IMR-90 (cell line): ENCODE measurements around the gene RAET1E. TPM values are rescaled to one million over a fixed set of nuclear protein-coding genes. Genes with fewer than 3 reads are reported as not detected.

Experiments used
- ATAC-seq: fragments of 200-7000 bp; cut with Tn5 transposase; 2 replicates; pipeline ENCODE4 v1.9.1; 2020; ENCODE audit warnings: low read depth, mild to moderate bottlenecking, moderate library complexity
- BruUV-seq: library from RNA; stranded (reverse); fragments of 400-500 nt; replicated peaks from 2 replicates; lab custom pipeline; 2021; lab: Mats Ljungman, UMichigan
- CTCF ChIA-PET: fragments of 300-600 bp; formaldehyde crosslinking; extraction: SDS; loops from one replicate; lab custom pipeline; 2021; ENCODE audit warnings: antibody characterized with exemption; lab: Yijun Ruan, JAX
- POLR2A ChIA-PET: fragments of 300-600 bp; sonication (Branson Sonifier 250); formaldehyde crosslinking; loops from one replicate; lab custom pipeline; 2022; ENCODE audit warnings: antibody characterized with exemption; ENCODE audit not compliant: unreplicated experiment; lab: Charles Lee
- DNase-seq: peaks from one replicate; pipeline ENCODE4 v3.0.0; 2013
- H2AFZ ChIP-seq: replicated peaks from 2 replicates; pipeline ENCODE3; 2013; ENCODE audit warnings: low read length, mild to moderate bottlenecking; ENCODE audit not compliant: poor library complexity
- H2AK5ac ChIP-seq: 2 replicates; pipeline ENCODE4 v1.6.1; 2013; ENCODE audit warnings: low read depth, low read length, inconsistent platforms
- H2AK9ac ChIP-seq: replicated peaks from 2 replicates; pipeline ENCODE3; 2013; ENCODE audit warnings: mild to moderate bottlenecking, low read depth, low read length, moderate library complexity; ENCODE audit not compliant: poor library complexity
- H2BK120ac ChIP-seq: 2 replicates; pipeline ENCODE4 v1.6.1; 2013; ENCODE audit warnings: low read depth, low read length, inconsistent platforms
- H2BK15ac ChIP-seq: 3 replicates; pipeline ENCODE4 v1.6.1; 2013; ENCODE audit warnings: low read depth, low read length, inconsistent platforms
- H2BK20ac ChIP-seq: 2 replicates; pipeline ENCODE4 v1.6.1; 2013; ENCODE audit warnings: low read depth, mild to moderate bottlenecking, inconsistent platforms, low read length, moderate library complexity
- H2BK5ac ChIP-seq: 2 replicates; pipeline ENCODE4 v1.6.1; 2013; ENCODE audit warnings: mild to moderate bottlenecking, low read depth, low read length, inconsistent platforms; ENCODE audit not compliant: poor library complexity, severe bottlenecking
- H3K14ac ChIP-seq: replicated peaks from 2 replicates; pipeline ENCODE4 v1.6.1; 2013; ENCODE audit warnings: low read depth, low read length, inconsistent platforms
- H3K18ac ChIP-seq: 2 replicates; pipeline ENCODE4 v1.6.1; 2013; ENCODE audit warnings: low read depth, low read length, control low read depth
- H3K23ac ChIP-seq: 2 replicates; pipeline ENCODE4 v1.6.1; 2013; ENCODE audit warnings: low read depth, low read length, inconsistent platforms
- H3K27ac ChIP-seq: 2 replicates; pipeline ENCODE4 v1.5.1; 2013; ENCODE audit warnings: mild to moderate bottlenecking, control low read depth, low read length; ENCODE audit not compliant: insufficient read depth
- H3K27me3 ChIP-seq: 2 replicates; pipeline ENCODE4 v1.6.1; 2013; ENCODE audit warnings: low read length; ENCODE audit not compliant: control insufficient read depth, insufficient read depth
- H3K36me3 ChIP-seq: 2 replicates; pipeline ENCODE4 v1.6.1; 2013; ENCODE audit warnings: low read length, mixed read lengths; ENCODE audit not compliant: control insufficient read depth, insufficient read depth
- H3K4ac ChIP-seq: 2 replicates; pipeline ENCODE4 v1.6.1; 2013; ENCODE audit warnings: low read depth, low read length, inconsistent platforms
- H3K4me1 ChIP-seq: 2 replicates; pipeline ENCODE4 v1.6.1; 2013; ENCODE audit warnings: low read length, mixed read lengths; ENCODE audit not compliant: control insufficient read depth, insufficient read depth
- H3K4me2 ChIP-seq: 2 replicates; pipeline ENCODE4 v1.6.1; 2013; ENCODE audit warnings: low read depth, mild to moderate bottlenecking, control low read depth, low read length, moderate library complexity
- H3K4me3 ChIP-seq: 2 replicates; pipeline ENCODE4 v1.5.1; 2013; ENCODE audit warnings: low read depth, mild to moderate bottlenecking, control low read depth, low read length, moderate library complexity; ENCODE audit not compliant: insufficient read depth
- H3K56ac ChIP-seq: 2 replicates; pipeline ENCODE4 v1.6.1; 2013; ENCODE audit warnings: low read length, inconsistent platforms; ENCODE audit not compliant: insufficient read depth; ENCODE audit errors: extremely low read depth
- H3K79me1 ChIP-seq, 2 experiments: 2 replicates each; pipeline ENCODE4 v1.6.1; 2013; ENCODE audit warnings: low read length in 2 of 2, inconsistent platforms in 1 of 2, low read depth in 1 of 2
- H3K9ac ChIP-seq: 2 replicates; pipeline ENCODE4 v1.6.1; 2013; ENCODE audit warnings: low read depth, low read length, control low read depth
- H3K9me1 ChIP-seq: 2 replicates; pipeline ENCODE4 v1.6.1; 2013; ENCODE audit warnings: low read length, inconsistent platforms; ENCODE audit not compliant: insufficient read depth
- H3K9me3 ChIP-seq: 2 replicates; pipeline ENCODE4 v1.6.1; 2013; ENCODE audit warnings: low read length; ENCODE audit not compliant: control insufficient read depth, insufficient read depth
- H4K20me1 ChIP-seq: 2 replicates; pipeline ENCODE4 v1.6.1; 2013; ENCODE audit warnings: low read length, inconsistent platforms; ENCODE audit not compliant: insufficient read depth
- H4K5ac ChIP-seq: 2 replicates; pipeline ENCODE4 v1.6.1; 2013; ENCODE audit warnings: mild to moderate bottlenecking, low read depth, low read length, control low read depth
- H4K8ac ChIP-seq, 2 experiments: 2 replicates each; pipeline ENCODE4 v1.6.1; 2013; ENCODE audit warnings: low read depth in 2 of 2, low read length in 2 of 2, control low read depth in 1 of 2, inconsistent platforms in 1 of 2
- H4K91ac ChIP-seq: 2 replicates; pipeline ENCODE4 v1.6.1; 2013; ENCODE audit warnings: low read depth, low read length, inconsistent platforms; ENCODE audit not compliant: insufficient read depth
- BHLHE40 ChIP-seq: fragments of 150-350 bp; IDR thresholded peaks from 2 replicates; pipeline ENCODE4 v1.6.1; 2016; ENCODE audit warnings: mild to moderate bottlenecking, low read depth, low read length
- CEBPB ChIP-seq: IDR thresholded peaks from 2 replicates; pipeline ENCODE4 v1.6.1; 2012; ENCODE audit warnings: low read depth, low read length, improper control_type of control experiment
- CHD1 ChIP-seq: IDR thresholded peaks from 2 replicates; pipeline ENCODE4 v1.6.1; 2012; ENCODE audit warnings: low read depth, low read length, improper control_type of control experiment
- FOS ChIP-seq: fragments of 150-350 bp; IDR thresholded peaks from 2 replicates; pipeline ENCODE4 v1.6.1; 2016; ENCODE audit warnings: low read depth, low read length
- MXI1 ChIP-seq: IDR thresholded peaks from 2 replicates; pipeline ENCODE4 v1.6.1; 2012; ENCODE audit warnings: low read depth, mild to moderate bottlenecking, low read length, moderate library complexity, borderline replicate concordance
- NFE2L2 ChIP-seq: fragments of 150-350 bp; IDR thresholded peaks from 2 replicates; pipeline ENCODE4 v1.6.1; 2016; ENCODE audit warnings: low read depth, mild to moderate bottlenecking, low read length
- POLR2A ChIP-seq: IDR thresholded peaks from 2 replicates; pipeline ENCODE4 v1.6.1; 2012; ENCODE audit warnings: mild to moderate bottlenecking, low read depth, low read length
- RAD21 ChIP-seq: IDR thresholded peaks from 2 replicates; pipeline ENCODE4 v1.6.1; 2012; ENCODE audit warnings: low read length, improper control_type of control experiment
- RCOR1 ChIP-seq: IDR thresholded peaks from 2 replicates; pipeline ENCODE4 v1.6.1; 2012; ENCODE audit warnings: mild to moderate bottlenecking, low read length, improper control_type of control experiment; ENCODE audit not compliant: insufficient replicate concordance
- RFX5 ChIP-seq: IDR thresholded peaks from 2 replicates; pipeline ENCODE4 v1.8.0; 2012; ENCODE audit warnings: low read depth, mild to moderate bottlenecking, low read length, moderate library complexity
- SMC3 ChIP-seq: fragments of 150-350 bp; IDR thresholded peaks from 2 replicates; pipeline ENCODE4 v1.6.1; 2016; ENCODE audit warnings: low read depth, mild to moderate bottlenecking, antibody characterized with exemption, low read length, moderate library complexity
- WGBS, 2 experiments: methylation state at CpG; one replicate each; pipeline versions ENCODE4 v1.1.5 to v1.1.7; 2013; ENCODE audit warnings: missing lambda C conversion rate in 2 of 2; ENCODE audit not compliant: insufficient read length in 1 of 2; ENCODE audit errors: extremely low coverage in 2 of 2; 5-methylcytosine and 5-hydroxymethylcytosine counted together
- dilution Hi-C: fragments of 300-500 bp; cut with HindIII; formaldehyde crosslinking; loops from one replicate; pipeline ENCODE4 v1.14.3; 2018; ENCODE audit warnings: low sequenced_read_pairs; ENCODE audit not compliant: unreplicated experiment
- in situ Hi-C: fragments of 300-500 bp; cut with MboI; formaldehyde crosslinking; loops from 3 replicates; pipeline ENCODE4 v1.14.3; 2019; ENCODE audit warnings: low sequenced_read_pairs, inconsistent platforms, mixed read lengths
- intact Hi-C: fragments of 100-400 bp; cut with micrococcal nuclease; formaldehyde crosslinking; loops from 2 replicates; pipeline ENCODE4 v1.10.0; 2022
- polyA plus RNA-seq, 3 experiments: library from polyadenylated mRNA; depleted of rRNA; stranded (reverse); fragments of >200 nt; gene quantifications; 2 replicates each; pipeline ENCODE4 v1.2.3, GENCODE V29; 2012; ENCODE audit warnings: low replicate concordance in 1 of 3
- total RNA-seq: library from RNA; depleted of rRNA; stranded (reverse); fragments of >200 nt; gene quantifications from 2 replicates; pipeline ENCODE4 v1.2.3, GENCODE V29; 2012
- TF ChIP-seq, protein P1 (sequence below): fragments of 150-350 bp; IDR thresholded peaks from 2 replicates; pipeline ENCODE4 v1.6.1; 2016; ENCODE audit warnings: low read depth, mild to moderate bottlenecking, low read length, moderate library complexity, borderline replicate concordance
- TF ChIP-seq, protein P2 (sequence below): conservative IDR thresholded peaks from 2 replicates; pipeline ENCODE4 v1.5.1; 2012; ENCODE audit warnings: mild to moderate bottlenecking, low read depth, low read length, improper control_type of control experiment

RAET1E gene
- total and polyA plus RNA-seq, 2 of the 4 experiments (the other 2 are of a cell fraction): not detected

DNA sequence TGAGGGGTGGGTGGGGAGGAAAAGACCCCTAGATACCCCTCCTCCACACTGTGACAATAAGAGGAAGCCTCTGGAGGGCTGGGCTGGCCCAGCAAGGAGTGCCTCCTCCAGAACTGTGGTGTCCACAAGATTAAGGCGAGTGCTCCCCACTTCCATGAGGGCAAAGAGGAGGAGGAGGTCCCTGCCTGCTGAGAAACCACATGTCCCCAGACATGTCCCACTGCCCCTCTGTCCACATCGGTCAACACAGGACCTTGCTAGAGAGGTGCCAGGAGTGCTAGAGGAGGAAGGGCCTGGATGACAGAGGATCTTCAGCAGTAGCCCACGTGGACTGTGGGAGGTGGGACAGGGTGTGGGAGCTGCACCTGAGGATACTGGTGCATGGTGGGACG lies 21.9 kb upstream of the RAET1E start:
- Histone ChIP-seq H2BK5ac (no peak overlapping the region), H3K4me1 (0 out of 2 replicates have a peak, but pooled peaks cover 2% of the 10 kb centered on the region), H3K27me3 (no peaks in the 10 kb centered on the region; the same call in 1 of the 2 replicates), H2BK15ac (no peak overlapping the region), H3K9me3 (no peaks in the 10 kb centered on the region), H3K79me1 (no peaks in the 10 kb centered on the region; a peak in 1 of 4 replicates), H3K4me3 (no peak overlapping the region), H2BK120ac (no peak overlapping the region), H3K27ac (no peak overlapping the region), H3K9ac (no peak overlapping the region), H2AK5ac (no peak overlapping the region), H3K4me2 (no peak overlapping the region), H4K91ac (no peak overlapping the region), H2AK9ac (no peak overlapping the region), H3K14ac (no peak overlapping the region), H3K9me1 (no peaks in the 10 kb centered on the region), H3K36me3 (no peaks in the 10 kb centered on the region), H4K8ac (no peak overlapping the region), H3K18ac (no peak overlapping the region), H2AFZ (no peak overlapping the region), H3K4ac (no peak overlapping the region), H3K56ac (no peak overlapping the region), H4K20me1 (no peaks in the 10 kb centered on the region), H4K5ac (no peak overlapping the region), H3K23ac (no peak overlapping the region), H2BK20ac (no peak overlapping the region)
- no TSS peak for BruUV-seq
- dilution Hi-C loops (no loop called here), intact Hi-C loops (no loop called here), in situ Hi-C loops (loop anchor here (5.0 to 10.0 kb wide), 4 partner anchors 53 to 375 kb away; partner anchors contain the start of gene PPIL4)
- TF ChIP-seq RCOR1 (no peak), SMC3 (no peak), MXI1 (no peak), POLR2A (no peak), RFX5 (no peak), BHLHE40 (no peak), CEBPB (no peak), CHD1 (no peak), RAD21 (no peak), NFE2L2 (no peak), FOS (no peak)
- TF ChIP-seq, protein P1, sequence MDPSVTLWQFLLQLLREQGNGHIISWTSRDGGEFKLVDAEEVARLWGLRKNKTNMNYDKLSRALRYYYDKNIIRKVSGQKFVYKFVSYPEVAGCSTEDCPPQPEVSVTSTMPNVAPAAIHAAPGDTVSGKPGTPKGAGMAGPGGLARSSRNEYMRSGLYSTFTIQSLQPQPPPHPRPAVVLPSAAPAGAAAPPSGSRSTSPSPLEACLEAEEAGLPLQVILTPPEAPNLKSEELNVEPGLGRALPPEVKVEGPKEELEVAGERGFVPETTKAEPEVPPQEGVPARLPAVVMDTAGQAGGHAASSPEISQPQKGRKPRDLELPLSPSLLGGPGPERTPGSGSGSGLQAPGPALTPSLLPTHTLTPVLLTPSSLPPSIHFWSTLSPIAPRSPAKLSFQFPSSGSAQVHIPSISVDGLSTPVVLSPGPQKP: no peak
- TF ChIP-seq, protein P2, sequence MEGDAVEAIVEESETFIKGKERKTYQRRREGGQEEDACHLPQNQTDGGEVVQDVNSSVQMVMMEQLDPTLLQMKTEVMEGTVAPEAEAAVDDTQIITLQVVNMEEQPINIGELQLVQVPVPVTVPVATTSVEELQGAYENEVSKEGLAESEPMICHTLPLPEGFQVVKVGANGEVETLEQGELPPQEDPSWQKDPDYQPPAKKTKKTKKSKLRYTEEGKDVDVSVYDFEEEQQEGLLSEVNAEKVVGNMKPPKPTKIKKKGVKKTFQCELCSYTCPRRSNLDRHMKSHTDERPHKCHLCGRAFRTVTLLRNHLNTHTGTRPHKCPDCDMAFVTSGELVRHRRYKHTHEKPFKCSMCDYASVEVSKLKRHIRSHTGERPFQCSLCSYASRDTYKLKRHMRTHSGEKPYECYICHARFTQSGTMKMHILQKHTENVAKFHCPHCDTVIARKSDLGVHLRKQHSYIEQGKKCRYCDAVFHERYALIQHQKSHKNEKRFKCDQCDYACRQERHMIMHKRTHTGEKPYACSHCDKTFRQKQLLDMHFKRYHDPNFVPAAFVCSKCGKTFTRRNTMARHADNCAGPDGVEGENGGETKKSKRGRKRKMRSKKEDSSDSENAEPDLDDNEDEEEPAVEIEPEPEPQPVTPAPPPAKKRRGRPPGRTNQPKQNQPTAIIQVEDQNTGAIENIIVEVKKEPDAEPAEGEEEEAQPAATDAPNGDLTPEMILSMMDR: no peak
- 54% methylated on average over 3 of the region's 4 CpGs; no CpG with 5 or more reads in 1 of the 2 experiments for WGBS, 2 experiments
- ChIA-PET POLR2A (no interaction called here), CTCF (no interaction called here)
- DNase-seq (no peak), ATAC-seq (no peak)
